Body of pancreas (tissue), 4 donors: ENCODE measurements around the gene CAMK2B.

Experiments used
- CTCF ChIP-seq, 7 experiments: fragments of 450-650 bp in 4 of 7; fragments of 200-600 bp in 3 of 7; sonication (generic) in 3 of 7; IDR thresholded peaks; one replicate each; pipeline ENCODE4 v1.5.1; 2016 to 2019; ENCODE audit warnings: antibody characterized with exemption in 7 of 7
- POLR2A ChIP-seq, 3 donors: fragments of 450-650 bp; IDR thresholded peaks; one replicate each; pipeline ENCODE4 v1.6.1; 2016; ENCODE audit warnings: antibody characterized with exemption in 3 of 3, mild to moderate bottlenecking in 2 of 3

- TF ChIP-seq CTCF (IDR thresholded peaks at IDR 0.05) = no peak
- no peak for TF ChIP-seq POLR2A (IDR thresholded peaks at IDR 0.05)
These were observed 55.4 kb downstream of the CAMK2B start for GRCh38 chr7:44269943-44270493.
